DOHH2 (cell line): ENCODE measurements around the gene PPIP5K1.

Source experiments
- CTCF ChIP-seq: fragments of 200-600 bp; sonication (generic); IDR thresholded peaks from one replicate; pipeline ENCODE4 v1.5.1; 2014; ENCODE audit warnings: antibody characterized with exemption, mild to moderate bottlenecking, low read depth, low read length; ENCODE audit not compliant: poor library complexity, severe bottlenecking
- EZH2phosphoT487 ChIP-seq: fragments of 200-600 bp; sonication (generic); IDR thresholded peaks from 2 replicates; pipeline ENCODE4 v1.6.1; 2017; ENCODE audit warnings: borderline replicate concordance, mild to moderate bottlenecking, antibody characterized with exemption, low read length, moderate library complexity, mixed read lengths

GRCh38 chr15:43514241-43515057 lies 75.6 kb downstream of the PPIP5K1 start:
- TF ChIP-seq CTCF (peak; percentile 73), EZH2phosphoT487 (no peak)
